Measurements from ENCODE around the gene GAB1. TPM values are rescaled to one million over a fixed set of nuclear protein-coding genes. Genes with fewer than 3 reads are reported as not detected.

The GAB1 gene
- total and polyA plus RNA-seq, 2 of the 8 experiments (the other 6 are each of a cell fraction or from before 2014, with no cell fraction given) = 6.8 to 21.3 TPM

DNA sequence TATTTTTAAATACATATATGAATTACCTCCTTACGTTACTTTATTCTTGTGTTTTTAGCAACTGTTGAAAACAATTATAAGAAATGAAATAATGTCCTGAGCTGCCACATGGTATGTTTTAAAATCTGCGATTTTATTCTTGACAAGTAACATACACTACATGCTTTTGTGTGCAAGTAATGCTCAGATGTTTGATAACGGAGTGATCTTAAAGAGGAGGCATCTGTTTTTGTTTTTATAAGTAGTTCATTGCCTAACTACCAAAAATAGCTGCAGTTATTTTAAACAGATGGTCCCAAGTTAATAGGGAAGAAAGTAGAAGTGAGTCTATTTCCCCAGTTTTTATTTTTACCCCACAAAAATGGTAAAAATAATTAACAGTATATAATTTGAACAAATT is 55.2 kb downstream of the GAB1 start:
- Histone ChIP-seq H2AK5ac (ENCODE audit: low read depth, low read length) (no peak overlapping the region), H3K4me3 (ENCODE audit: extremely low read depth in 1 of 4, insufficient read depth in 2 of 4, low read depth in 3 of 4, low read length in 4 of 4) (no peak overlapping the region), H3K9me3 (ENCODE audit: insufficient read depth in 2 of 2, low read depth in 1 of 2, low read length in 1 of 2) (no peaks in the 10 kb centered on the region), H2BK20ac (ENCODE audit: low read length) (no peak overlapping the region), H3K23me2 (ENCODE audit: low read depth, low read length) (no peaks in the 10 kb centered on the region), H2AFZ (ENCODE audit: low read length) (no peak overlapping the region), H3K4me1 (replicated peaks in 1 of 4; ENCODE audit: control insufficient read depth in 3 of 4, insufficient read depth in 4 of 4, low read length in 3 of 4) (peaks cover 1 to 5% (median 4%) of the 10 kb centered on the region in 4 experiments; a peak in 4 of 7 replicates), H3K18ac (ENCODE audit: extremely low read depth, low read length) (no peak overlapping the region), H4K8ac (ENCODE audit: extremely low read depth, insufficient read depth, low read length) (no peak overlapping the region), H3K23ac (ENCODE audit: insufficient read length) (no peak overlapping the region), H2BK15ac (ENCODE audit: low read length) (no peak overlapping the region), H3K27me3 (replicated peaks in 1 of 4; ENCODE audit: control insufficient read depth in 3 of 4, extremely low read depth in 1 of 4, insufficient read depth in 3 of 4, low read length in 3 of 4) (no peaks in the 10 kb centered on the region), H2BK120ac (replicated peaks; ENCODE audit: low read depth, low read length) (no peak overlapping the region), H4K91ac (replicated peaks; ENCODE audit: insufficient read length, low read length) (no peak overlapping the region), H3K4me2 (ENCODE audit: insufficient read depth in 1 of 2, low read depth in 2 of 2, low read length in 2 of 2) (no peak overlapping the region), H3K27ac (ENCODE audit: low read depth, low read length) (no peak overlapping the region), H4K20me1 (replicated peaks in 1 of 2; ENCODE audit: control insufficient read depth in 1 of 2, insufficient read depth in 2 of 2, low read length in 2 of 2) (no peaks in the 10 kb centered on the region), H3K9ac (replicated peaks in 1 of 4; ENCODE audit: extremely low read depth in 1 of 4, low read depth in 3 of 4, low read length in 3 of 4) (no peak overlapping the region), H3K14ac (ENCODE audit: insufficient read length) (no peak overlapping the region), H3K4ac (replicated peaks; ENCODE audit: insufficient read length, low read depth, low read length) (no peak overlapping the region), H3K36me3 (ENCODE audit: control insufficient read depth in 2 of 4, insufficient read depth in 4 of 4, low read length in 3 of 4) (no peaks in the 10 kb centered on the region), H3K79me1 (ENCODE audit: low read depth, low read length) (peaks cover 5% of the 10 kb centered on the region; the same call in 1 of the 2 replicates), H3K56ac (replicated peaks; ENCODE audit: insufficient read length, low read depth, low read length) (no peak overlapping the region), H3K79me2 (ENCODE audit: control insufficient read depth in 1 of 2, insufficient read depth in 2 of 2, low read length in 2 of 2) (0 out of 4 replicates have a peak, but pooled peaks cover 0 to 10% of the 10 kb centered on the region in 2 experiments), H2BK5ac (ENCODE audit: low read depth, low read length) (no peak overlapping the region), H4K5ac (ENCODE audit: insufficient read length, low read depth, low read length) (no peak overlapping the region), H2BK12ac (ENCODE audit: low read depth, low read length) (no peak overlapping the region)
- DNase-seq (ENCODE audit: low read depth in 1 of 2, low spot score in 2 of 2) (no peak), FAIRE-seq (no peak)
- 90% methylated on average over 3 of the region's 3 CpGs; no CpG with 5 or more reads in 1 of the 2 experiments for WGBS, 2 experiments (ENCODE audit: extremely low coverage in 1 of 2, insufficient coverage in 1 of 2, insufficient read length in 1 of 2, insufficient replicate concordance in 2 of 2, low coverage in 1 of 2, low lambda C conversion rate in 2 of 2, missing lambda C conversion rate in 1 of 2)
- CTCF ChIA-PET (ENCODE audit: partially characterized antibody) = interaction anchor here (0.8 to 1.5 kb wide), 2 partner anchors 10 to 16 kb away, joined by 3 to 5 read pairs; no protein-coding TSS in a partner anchor
- POLR2A ChIA-PET (ENCODE audit: partially characterized antibody) = interaction anchor here (1.1 kb wide), 1 partner anchor 10 kb away, joined by 5 read pairs; no protein-coding TSS in a partner anchor
- TF ChIP-seq NANOG (IDR thresholded peaks at IDR 0.05; ENCODE audit: insufficient read depth, low read depth, low read length, poor library complexity, severe bottlenecking) (no peak), CTBP2 (IDR thresholded peaks at IDR 0.05; ENCODE audit: borderline replicate concordance, insufficient read depth, insufficient read length, low read length) (no peak)
